Measurements from ENCODE around the gene DECR2.

DNA sequence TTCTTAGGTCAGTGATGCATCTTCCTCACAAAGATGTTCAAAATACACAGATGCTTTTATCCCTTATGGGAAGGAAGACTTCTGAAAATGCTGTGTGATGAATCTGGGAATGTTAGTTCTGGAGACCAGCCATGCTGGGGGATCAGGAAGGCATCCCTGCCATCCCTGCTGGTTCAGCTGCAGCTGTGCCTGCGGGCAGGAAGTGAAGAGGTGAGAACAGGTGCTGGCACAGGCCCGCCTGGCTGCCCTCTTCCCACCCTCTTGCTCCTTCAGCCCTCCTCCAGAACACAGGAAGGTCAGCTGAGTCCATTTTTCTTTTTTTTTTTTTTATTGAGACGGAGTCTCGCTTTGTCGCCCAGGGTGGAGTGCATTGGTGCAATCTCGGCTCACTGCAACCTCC lies 38.9 kb downstream of the DECR2 start:
- TF ChIP-seq, protein P1, sequence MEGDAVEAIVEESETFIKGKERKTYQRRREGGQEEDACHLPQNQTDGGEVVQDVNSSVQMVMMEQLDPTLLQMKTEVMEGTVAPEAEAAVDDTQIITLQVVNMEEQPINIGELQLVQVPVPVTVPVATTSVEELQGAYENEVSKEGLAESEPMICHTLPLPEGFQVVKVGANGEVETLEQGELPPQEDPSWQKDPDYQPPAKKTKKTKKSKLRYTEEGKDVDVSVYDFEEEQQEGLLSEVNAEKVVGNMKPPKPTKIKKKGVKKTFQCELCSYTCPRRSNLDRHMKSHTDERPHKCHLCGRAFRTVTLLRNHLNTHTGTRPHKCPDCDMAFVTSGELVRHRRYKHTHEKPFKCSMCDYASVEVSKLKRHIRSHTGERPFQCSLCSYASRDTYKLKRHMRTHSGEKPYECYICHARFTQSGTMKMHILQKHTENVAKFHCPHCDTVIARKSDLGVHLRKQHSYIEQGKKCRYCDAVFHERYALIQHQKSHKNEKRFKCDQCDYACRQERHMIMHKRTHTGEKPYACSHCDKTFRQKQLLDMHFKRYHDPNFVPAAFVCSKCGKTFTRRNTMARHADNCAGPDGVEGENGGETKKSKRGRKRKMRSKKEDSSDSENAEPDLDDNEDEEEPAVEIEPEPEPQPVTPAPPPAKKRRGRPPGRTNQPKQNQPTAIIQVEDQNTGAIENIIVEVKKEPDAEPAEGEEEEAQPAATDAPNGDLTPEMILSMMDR (conservative IDR thresholded peaks at IDR 0.05; ENCODE audit: low read length): no peak
- no peak for TF ChIP-seq EZH2phosphoT487 (IDR thresholded peaks at IDR 0.05; ENCODE audit: borderline replicate concordance, low read depth, low read length)

Data from OCI-LY7 (cell line).